H1 (cell line): ENCODE results near the gene DPEP3. TPM values are rescaled to one million over a fixed set of nuclear protein-coding genes. Genes with fewer than 3 reads are reported as not detected.

Experiments used
- CTCF ChIA-PET: fragments of 300-600 bp; sonication (Branson Sonifier 250); formaldehyde crosslinking; loops from one replicate; lab custom pipeline; 2021; ENCODE audit not compliant: partially characterized antibody; lab: Charles Lee
- POLR2A ChIA-PET: fragments of 300-600 bp; sonication (Branson Sonifier 250); formaldehyde crosslinking; loops from one replicate; lab custom pipeline; 2021; ENCODE audit warnings: inconsistent platforms; ENCODE audit not compliant: partially characterized antibody; lab: Charles Lee
- DNase-seq, 2 experiments: peaks; one replicate each; pipeline versions ENCODE4 v3.0.0 to v3.0.0-alpha.2; 2010 to 2022; ENCODE audit warnings: low spot score in 2 of 2, low read depth in 1 of 2, mixed read lengths in 1 of 2
- FAIRE-seq: peaks from 2 replicates; lab custom pipeline; 2011; peaks lifted over from hg19 to GRCh38; lab: Jason Lieb, UNC
- H2AFZ ChIP-seq: 2 replicates; pipeline ENCODE4 v1.8.1; 2012; ENCODE audit warnings: low read length, inconsistent platforms
- H2AK5ac ChIP-seq: 2 replicates; pipeline ENCODE4 v1.6.1; 2013; ENCODE audit warnings: low read depth, low read length
- H2BK120ac ChIP-seq: replicated peaks from 2 replicates; pipeline ENCODE3; 2013; ENCODE audit warnings: low read depth, low read length, inconsistent platforms
- H2BK12ac ChIP-seq: 2 replicates; pipeline ENCODE4 v1.6.1; 2013; ENCODE audit warnings: low read depth, low read length
- H2BK15ac ChIP-seq: 2 replicates; pipeline ENCODE4 v1.6.1; 2013; ENCODE audit warnings: low read length
- H2BK20ac ChIP-seq: 2 replicates; pipeline ENCODE4 v1.6.1; 2013; ENCODE audit warnings: low read length
- H2BK5ac ChIP-seq: 2 replicates; pipeline ENCODE4 v1.6.1; 2013; ENCODE audit warnings: low read depth, low read length
- H3K14ac ChIP-seq: 2 replicates; pipeline ENCODE4 v1.6.1; 2013; ENCODE audit warnings: inconsistent platforms; ENCODE audit not compliant: insufficient read length
- H3K18ac ChIP-seq: 2 replicates; pipeline ENCODE4 v1.6.1; 2013; ENCODE audit warnings: low read length; ENCODE audit errors: extremely low read depth
- H3K23ac ChIP-seq: 2 replicates; pipeline ENCODE4 v1.6.1; 2013; ENCODE audit warnings: inconsistent platforms; ENCODE audit not compliant: insufficient read length
- H3K23me2 ChIP-seq: 2 replicates; pipeline ENCODE4 v1.6.1; 2013; ENCODE audit warnings: low read depth, low read length
- H3K27ac ChIP-seq: 2 replicates; pipeline ENCODE4 v1.6.1; 2011; ENCODE audit warnings: low read depth, low read length, inconsistent platforms
- H3K27me3 ChIP-seq, 4 experiments: replicated peaks in 1 of 4; 1 replicate in 1 of 4; 2 replicates in 3 of 4; pipeline versions ENCODE4 v1.6.1 to v1.8.1; 2011 to 2013; ENCODE audit warnings: low read length in 3 of 4, mild to moderate bottlenecking in 3 of 4, inconsistent platforms in 2 of 4, mixed read lengths in 2 of 4, moderate library complexity in 1 of 4; ENCODE audit not compliant: control insufficient read depth in 3 of 4, insufficient read depth in 3 of 4; ENCODE audit errors: extremely low read depth in 1 of 4
- H3K36me3 ChIP-seq, 4 experiments: 2 replicates each; pipeline versions ENCODE4 v1.6.1 to v1.8.1; 2011 to 2013; ENCODE audit warnings: mild to moderate bottlenecking in 4 of 4, low read length in 3 of 4, moderate library complexity in 2 of 4, control low read depth in 1 of 4, inconsistent platforms in 1 of 4; ENCODE audit not compliant: insufficient read depth in 4 of 4, control insufficient read depth in 2 of 4
- H3K4ac ChIP-seq: replicated peaks from 2 replicates; pipeline ENCODE3; 2013; ENCODE audit warnings: low read length, low read depth, mixed read lengths, inconsistent platforms; ENCODE audit not compliant: insufficient read length
- H3K4me1 ChIP-seq, 4 experiments: replicated peaks in 1 of 4; 1 replicate in 1 of 4; 2 replicates in 3 of 4; pipeline versions ENCODE4 v1.6.1 to v1.8.1; 2011 to 2013; ENCODE audit warnings: low read length in 3 of 4, inconsistent platforms in 2 of 4, mixed read lengths in 1 of 4; ENCODE audit not compliant: insufficient read depth in 4 of 4, control insufficient read depth in 3 of 4
- H3K4me2 ChIP-seq, 2 experiments: 2 replicates each; pipeline versions ENCODE4 v1.6.1 to v1.8.1; 2011 to 2013; ENCODE audit warnings: low read depth in 2 of 2, low read length in 2 of 2, control low read depth in 1 of 2, inconsistent platforms in 1 of 2, mild to moderate bottlenecking in 1 of 2; ENCODE audit not compliant: insufficient read depth in 1 of 2
- H3K4me3 ChIP-seq, 4 experiments: fragments of 200-600, 300-600 bp in 1 of 4; sonication (generic), shearing (Covaris generic), sonication (Bioruptor Twin) in 1 of 4; 2 replicates each; pipeline versions ENCODE4 v1.5.1 to v1.8.1; 2011 to 2016; ENCODE audit warnings: low read length in 4 of 4, low read depth in 3 of 4, control low read depth in 2 of 4, inconsistent platforms in 2 of 4, mild to moderate bottlenecking in 2 of 4, mixed read lengths in 1 of 4, moderate library complexity in 1 of 4; ENCODE audit not compliant: insufficient read depth in 2 of 4; ENCODE audit errors: extremely low read depth in 1 of 4
- H3K56ac ChIP-seq: replicated peaks from 2 replicates; pipeline ENCODE3; 2013; ENCODE audit warnings: low read depth, mild to moderate bottlenecking, mixed read lengths, low read length, inconsistent platforms; ENCODE audit not compliant: insufficient read length
- H3K79me1 ChIP-seq: 2 replicates; pipeline ENCODE4 v1.6.1; 2013; ENCODE audit warnings: low read depth, low read length, control low read depth
- H3K79me2 ChIP-seq, 2 experiments: 2 replicates each; pipeline versions ENCODE4 v1.6.1 to v1.8.1; 2012 to 2013; ENCODE audit warnings: low read length in 2 of 2, mild to moderate bottlenecking in 2 of 2, inconsistent platforms in 1 of 2; ENCODE audit not compliant: insufficient read depth in 2 of 2, control insufficient read depth in 1 of 2
- H3K9ac ChIP-seq, 4 experiments: replicated peaks in 1 of 4; 1 replicate in 1 of 4; 2 replicates in 3 of 4; pipeline versions ENCODE4 v1.6.1 to v1.8.1; 2011 to 2013; ENCODE audit warnings: low read depth in 3 of 4, low read length in 3 of 4, control low read depth in 2 of 4, mild to moderate bottlenecking in 2 of 4, moderate library complexity in 2 of 4, inconsistent platforms in 1 of 4; ENCODE audit errors: extremely low read depth in 1 of 4
- H3K9me3 ChIP-seq, 2 experiments: 2 replicates each; pipeline versions ENCODE4 v1.6.1 to v1.8.1; 2012 to 2013; ENCODE audit warnings: mild to moderate bottlenecking in 2 of 2, moderate library complexity in 2 of 2, control low read depth in 1 of 2, inconsistent platforms in 1 of 2, low read depth in 1 of 2, low read length in 1 of 2, mixed read lengths in 1 of 2; ENCODE audit not compliant: insufficient read depth in 2 of 2
- H4K20me1 ChIP-seq, 2 experiments: replicated peaks in 1 of 2; 2 replicates each; pipeline versions ENCODE3 to v1.8.1; 2011 to 2013; ENCODE audit warnings: inconsistent platforms in 2 of 2, low read length in 2 of 2, mild to moderate bottlenecking in 1 of 2; ENCODE audit not compliant: insufficient read depth in 2 of 2, control insufficient read depth in 1 of 2
- H4K5ac ChIP-seq: 2 replicates; pipeline ENCODE4 v1.6.1; 2013; ENCODE audit warnings: low read length, low read depth, mixed read lengths, inconsistent platforms; ENCODE audit not compliant: insufficient read length
- H4K8ac ChIP-seq: 2 replicates; pipeline ENCODE4 v1.8.0; 2013; ENCODE audit warnings: mild to moderate bottlenecking, moderate library complexity, low read length, inconsistent platforms; ENCODE audit not compliant: insufficient read depth; ENCODE audit errors: extremely low read depth
- H4K91ac ChIP-seq: replicated peaks from 2 replicates; pipeline ENCODE3; 2013; ENCODE audit warnings: low read length, mixed read lengths, inconsistent platforms; ENCODE audit not compliant: insufficient read length
- CBX8 ChIP-seq: fragments of 300-800, 300-1000 bp; sonication (generic); IDR thresholded peaks from 2 replicates; pipeline ENCODE4 v1.7.1; 2016; ENCODE audit warnings: low read depth, low read length, borderline replicate concordance
- POLR2A ChIP-seq, 2 experiments: IDR thresholded peaks; 1 replicate in 1 of 2; 2 replicates in 1 of 2; pipeline ENCODE4 v1.6.1; 2011; ENCODE audit warnings: low read depth in 2 of 2, low read length in 2 of 2, mild to moderate bottlenecking in 2 of 2; ENCODE audit errors: control extremely low read depth in 1 of 2
- TAF1 ChIP-seq: IDR thresholded peaks from 2 replicates; pipeline ENCODE4 v1.6.1; 2011; ENCODE audit warnings: mild to moderate bottlenecking, low read depth, low read length
- WGBS, 2 experiments: shearing (Covaris generic) in 1 of 2; methylation state at CpG; one replicate each; pipeline versions ENCODE4 v1.1.6 to v1.1.7; 2013 to 2015; ENCODE audit warnings: low lambda C conversion rate in 2 of 2, mixed read lengths in 2 of 2, inconsistent platforms in 1 of 2, low coverage in 1 of 2, missing lambda C conversion rate in 1 of 2; ENCODE audit not compliant: insufficient replicate concordance in 2 of 2, insufficient coverage in 1 of 2, insufficient read length in 1 of 2; ENCODE audit errors: extremely low coverage in 1 of 2, missing lambda C conversion rate in 1 of 2; 5-methylcytosine and 5-hydroxymethylcytosine counted together
- polyA plus RNA-seq, 7 experiments: library from polyadenylated mRNA; depleted of rRNA in 3 of 7; stranded (reverse) in 5 of 7; unstranded in 2 of 7; fragments of >200 nt in 5 of 7; fragments of 200-250 nt in 2 of 7; gene quantifications; 1 replicate in 5 of 7; 2 replicates in 1 of 7; 4 replicates in 1 of 7; pipeline versions ENCODE4 v1.2.1 to v1.2.3, GENCODE V29; 2011 to 2013; ENCODE audit warnings: missing spikeins in 2 of 7, mixed read lengths in 2 of 7
- total RNA-seq: library from RNA; stranded (reverse); fragmentation: NEBNext Ultra II Directional; extraction: Animal tissue kit (Norgen Biotek cat#: 25700); gene quantifications from 2 replicates; pipeline ENCODE4 v1.2.1, GENCODE V29; 2021

DPEP3 gene
- total and polyA plus RNA-seq, 2 of the 8 experiments (the other 6 are each of a cell fraction or from before 2014, with no cell fraction given) = 6.5 to 9.9 TPM

DNA sequence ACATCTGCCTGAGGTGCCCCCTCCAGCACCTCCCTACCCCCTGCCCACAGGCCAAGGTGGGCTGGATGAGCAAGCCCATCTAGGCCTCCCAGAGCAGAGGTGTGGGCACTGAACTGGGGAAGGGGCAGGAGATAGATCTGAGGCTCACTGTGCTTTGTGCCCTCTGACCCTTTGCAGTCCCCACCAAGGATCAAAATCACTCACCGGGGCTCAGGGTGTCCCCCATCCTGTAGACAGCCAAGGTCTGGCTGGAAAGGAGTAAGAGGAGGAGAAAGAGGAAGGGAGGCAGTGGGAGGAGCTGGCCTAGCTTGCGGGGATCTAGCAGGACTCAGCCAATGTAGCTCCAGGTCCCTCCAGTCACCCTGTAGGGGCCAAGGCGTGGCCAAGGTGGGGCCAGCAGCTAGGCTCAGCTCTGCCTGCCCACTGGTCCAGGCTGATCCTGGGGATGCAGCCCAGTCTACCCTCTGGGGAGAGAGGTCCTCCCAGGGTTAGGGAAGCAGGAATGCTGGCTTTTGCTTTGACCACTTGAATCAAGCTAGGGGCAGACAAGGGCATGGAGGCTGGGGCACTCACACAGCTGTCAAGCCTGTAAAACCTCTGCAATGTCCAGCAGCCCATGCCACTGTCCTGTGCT is 13.6 kb downstream of the DPEP3 start:
- Histone ChIP-seq H3K23me2 (peaks cover 7% of the 10 kb centered on the region; the same call in 1 of the 2 replicates), H3K56ac (no peak overlapping the region), H3K9ac (peak overlapping the region in 3 of 4 experiments; percentile 14 to 60 (median 41); a peak in 6 of 7 replicates), H2BK20ac (no peak overlapping the region), H3K36me3 (peaks cover under 1 to 9% (median 5%) of the 10 kb centered on the region in 4 experiments; a peak in 5 of 8 replicates), H3K9me3 (no peaks in the 10 kb centered on the region), H3K79me2 (peaks cover 0 to 4% of the 10 kb centered on the region in 2 experiments; a peak in 2 of 4 replicates), H3K4me2 (peak overlapping the region; percentile 75 to 77), H2BK15ac (peak overlapping the region; percentile 90; the same call in 1 of the 2 replicates), H2AFZ (no peak overlapping the region), H3K14ac (peak overlapping the region; percentile 37), H4K5ac (peak overlapping the region; percentile 33), H4K8ac (no peak overlapping the region; the same call in 1 of the 2 replicates), H3K4me1 (peaks cover 6 to 25% (median 19%) of the 10 kb centered on the region in 4 experiments), H3K27ac (peak overlapping the region; percentile 45), H2BK120ac (peak overlapping the region; percentile 14), H3K18ac (peak overlapping the region; percentile 75; the same call in 1 of the 2 replicates), H3K79me1 (peaks cover 20% of the 10 kb centered on the region; the same call in 1 of the 2 replicates), H2AK5ac (peak overlapping the region; percentile 71), H2BK5ac (peak overlapping the region; percentile 90; the same call in 1 of the 2 replicates), H2BK12ac (peak overlapping the region; percentile 85; the same call in 1 of the 2 replicates), H3K4me3 (peak overlapping the region in 2 of 4 experiments; percentile 8 to 67; a peak in 3 of 8 replicates), H3K4ac (peak overlapping the region; percentile 8), H4K91ac (peak overlapping the region; percentile 76), H3K27me3 (no peaks in the 10 kb centered on the region), H4K20me1 (peaks cover 0 to 21% of the 10 kb centered on the region in 2 experiments), H3K23ac (no peak overlapping the region)
- ChIA-PET CTCF (interaction anchor here (0.8 to 10.9 kb wide), 7 partner anchors 14 to 420 kb away, joined by 3 to 90 read pairs (median 3); partner anchors contain the start of genes DPEP3 and LCAT), POLR2A (interaction anchor here (0.7 to 3.9 kb wide), 10 partner anchors 11 to 271 kb away, joined by 3 to 26 read pairs (median 5); partner anchors contain the start of genes DDX28, DUS2, LCAT and PSMB10)
- DNase-seq = no peak
- no peak for TF ChIP-seq CBX8
- peak in 1 of 2 experiments; percentile 46; a peak in 2 of 3 replicates for TF ChIP-seq POLR2A (IDR thresholded peaks at IDR 0.05; ENCODE audit: control extremely low read depth in 1 of 2, low read depth in 2 of 2, low read length in 2 of 2)
- 0 out of 2 replicates have a peak, but pooled peaks have one; percentile 19 for TF ChIP-seq TAF1
- 66% methylated on average over 3 of the region's 3 CpGs; no CpG with 5 or more reads in 1 of the 2 experiments for WGBS, 2 experiments
- FAIRE-seq = no peak
